Hepatocyte (in vitro differentiated cells): Measurements from ENCODE around the gene SAMD3.
"Not testable (repeated sequence)": the region's sequence is repeated elsewhere in the genome, so short reads cannot be mapped to it uniquely, and the experiment has no call there.

ENCODE experiments used
- EZH2 ChIP-seq: fragments of 200-600 bp; sonication (generic); IDR thresholded peaks from 2 replicates; pipeline ENCODE4 v1.6.1; 2016; ENCODE audit warnings: antibody characterized with exemption, mild to moderate bottlenecking, borderline replicate concordance
- EZH2phosphoT487 ChIP-seq: fragments of 200-600 bp; sonication (generic); IDR thresholded peaks from one replicate; pipeline ENCODE4 v1.6.1; 2018; ENCODE audit warnings: antibody characterized with exemption, mild to moderate bottlenecking, low read depth, moderate library complexity; ENCODE audit not compliant: unreplicated experiment, severe bottlenecking
- TF ChIP-seq, protein P1 (sequence below): fragments of 200-600 bp; sonication (generic); IDR thresholded peaks from 2 replicates; pipeline ENCODE4 v1.5.1; 2016; ENCODE audit warnings: antibody characterized with exemption, mild to moderate bottlenecking; ENCODE audit not compliant: poor library complexity

DNA sequence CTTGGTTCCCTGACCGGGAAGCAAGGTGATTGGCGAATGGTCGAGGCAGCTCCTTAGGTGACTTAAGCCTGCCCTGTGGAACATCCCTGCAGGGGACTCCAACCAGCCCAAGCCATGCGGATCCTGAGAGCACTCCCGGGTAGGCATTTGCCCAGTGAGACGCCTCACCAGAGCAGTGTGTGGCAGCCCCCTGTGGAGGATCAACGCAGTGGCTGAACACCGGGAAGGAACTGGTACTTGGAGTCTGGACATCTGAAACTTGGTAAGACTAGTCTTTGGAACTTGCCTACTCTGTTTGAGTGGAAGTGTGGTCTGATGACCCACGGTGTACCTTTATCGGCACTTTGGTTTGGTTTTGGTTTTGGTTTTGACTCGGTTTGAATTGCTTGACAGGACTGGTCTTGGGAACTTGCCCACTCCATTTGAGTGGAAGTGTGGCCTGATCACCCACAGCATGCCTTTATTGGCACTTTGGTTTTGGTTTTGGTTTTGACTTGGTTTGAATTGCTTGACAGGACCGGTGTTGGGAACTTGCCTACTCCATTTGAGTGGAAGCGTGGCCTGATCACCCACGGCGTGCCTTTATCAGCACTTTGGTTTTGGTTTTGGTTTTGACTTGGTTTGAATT lies 38.0 kb upstream of the SAMD3 start:
- not testable (repeated sequence) for TF ChIP-seq EZH2, EZH2phosphoT487
- TF ChIP-seq, protein P1, sequence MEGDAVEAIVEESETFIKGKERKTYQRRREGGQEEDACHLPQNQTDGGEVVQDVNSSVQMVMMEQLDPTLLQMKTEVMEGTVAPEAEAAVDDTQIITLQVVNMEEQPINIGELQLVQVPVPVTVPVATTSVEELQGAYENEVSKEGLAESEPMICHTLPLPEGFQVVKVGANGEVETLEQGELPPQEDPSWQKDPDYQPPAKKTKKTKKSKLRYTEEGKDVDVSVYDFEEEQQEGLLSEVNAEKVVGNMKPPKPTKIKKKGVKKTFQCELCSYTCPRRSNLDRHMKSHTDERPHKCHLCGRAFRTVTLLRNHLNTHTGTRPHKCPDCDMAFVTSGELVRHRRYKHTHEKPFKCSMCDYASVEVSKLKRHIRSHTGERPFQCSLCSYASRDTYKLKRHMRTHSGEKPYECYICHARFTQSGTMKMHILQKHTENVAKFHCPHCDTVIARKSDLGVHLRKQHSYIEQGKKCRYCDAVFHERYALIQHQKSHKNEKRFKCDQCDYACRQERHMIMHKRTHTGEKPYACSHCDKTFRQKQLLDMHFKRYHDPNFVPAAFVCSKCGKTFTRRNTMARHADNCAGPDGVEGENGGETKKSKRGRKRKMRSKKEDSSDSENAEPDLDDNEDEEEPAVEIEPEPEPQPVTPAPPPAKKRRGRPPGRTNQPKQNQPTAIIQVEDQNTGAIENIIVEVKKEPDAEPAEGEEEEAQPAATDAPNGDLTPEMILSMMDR = not testable (repeated sequence)
